Skeletal muscle tissue (tissue), 4 donors: ENCODE data around the gene NF1. TPM values are rescaled to one million over a fixed set of nuclear protein-coding genes. Genes with fewer than 3 reads are reported as not detected.
"Not testable (repeated sequence)": the region's sequence is repeated elsewhere in the genome, so short reads cannot be mapped to it uniquely, and the experiment has no call there.

Source experiments
- H3K27ac ChIP-seq: one replicate; pipeline ENCODE4 v1.7.0; 2013; ENCODE audit warnings: mild to moderate bottlenecking, low read depth, low read length, inconsistent platforms
- H3K27me3 ChIP-seq, 3 donors: one replicate each; pipeline ENCODE4 v1.7.0; 2013; ENCODE audit warnings: low read length in 3 of 3; ENCODE audit not compliant: control insufficient read depth in 3 of 3, insufficient read depth in 3 of 3
- H3K36me3 ChIP-seq, 3 donors: one replicate each; pipeline ENCODE4 v1.7.0; 2013; ENCODE audit warnings: low read length in 3 of 3; ENCODE audit not compliant: control insufficient read depth in 3 of 3, insufficient read depth in 3 of 3
- H3K4me1 ChIP-seq, 3 donors: one replicate each; pipeline ENCODE4 v1.7.0; 2013; ENCODE audit warnings: low read length in 3 of 3, mild to moderate bottlenecking in 3 of 3; ENCODE audit not compliant: control insufficient read depth in 3 of 3, insufficient read depth in 3 of 3
- H3K4me3 ChIP-seq, 3 donors: one replicate each; pipeline ENCODE4 v1.7.0; 2013; ENCODE audit warnings: low read length in 3 of 3
- H3K9ac ChIP-seq, 3 donors: one replicate each; pipeline ENCODE4 v1.7.0; 2013; ENCODE audit warnings: low read length in 3 of 3, mild to moderate bottlenecking in 3 of 3, moderate library complexity in 2 of 3, low read depth in 1 of 3
- H3K9me3 ChIP-seq, 3 donors: one replicate each; pipeline ENCODE4 v1.7.0; 2013; ENCODE audit warnings: low read length in 3 of 3; ENCODE audit not compliant: control insufficient read depth in 3 of 3
- total RNA-seq: library from RNA; depleted of rRNA; stranded (reverse); fragments of >200 nt; gene quantifications from one replicate; pipeline ENCODE4 v1.2.3, GENCODE V29; 2014
- donor health status: Osteomylitis.

The NF1 gene, protein sequence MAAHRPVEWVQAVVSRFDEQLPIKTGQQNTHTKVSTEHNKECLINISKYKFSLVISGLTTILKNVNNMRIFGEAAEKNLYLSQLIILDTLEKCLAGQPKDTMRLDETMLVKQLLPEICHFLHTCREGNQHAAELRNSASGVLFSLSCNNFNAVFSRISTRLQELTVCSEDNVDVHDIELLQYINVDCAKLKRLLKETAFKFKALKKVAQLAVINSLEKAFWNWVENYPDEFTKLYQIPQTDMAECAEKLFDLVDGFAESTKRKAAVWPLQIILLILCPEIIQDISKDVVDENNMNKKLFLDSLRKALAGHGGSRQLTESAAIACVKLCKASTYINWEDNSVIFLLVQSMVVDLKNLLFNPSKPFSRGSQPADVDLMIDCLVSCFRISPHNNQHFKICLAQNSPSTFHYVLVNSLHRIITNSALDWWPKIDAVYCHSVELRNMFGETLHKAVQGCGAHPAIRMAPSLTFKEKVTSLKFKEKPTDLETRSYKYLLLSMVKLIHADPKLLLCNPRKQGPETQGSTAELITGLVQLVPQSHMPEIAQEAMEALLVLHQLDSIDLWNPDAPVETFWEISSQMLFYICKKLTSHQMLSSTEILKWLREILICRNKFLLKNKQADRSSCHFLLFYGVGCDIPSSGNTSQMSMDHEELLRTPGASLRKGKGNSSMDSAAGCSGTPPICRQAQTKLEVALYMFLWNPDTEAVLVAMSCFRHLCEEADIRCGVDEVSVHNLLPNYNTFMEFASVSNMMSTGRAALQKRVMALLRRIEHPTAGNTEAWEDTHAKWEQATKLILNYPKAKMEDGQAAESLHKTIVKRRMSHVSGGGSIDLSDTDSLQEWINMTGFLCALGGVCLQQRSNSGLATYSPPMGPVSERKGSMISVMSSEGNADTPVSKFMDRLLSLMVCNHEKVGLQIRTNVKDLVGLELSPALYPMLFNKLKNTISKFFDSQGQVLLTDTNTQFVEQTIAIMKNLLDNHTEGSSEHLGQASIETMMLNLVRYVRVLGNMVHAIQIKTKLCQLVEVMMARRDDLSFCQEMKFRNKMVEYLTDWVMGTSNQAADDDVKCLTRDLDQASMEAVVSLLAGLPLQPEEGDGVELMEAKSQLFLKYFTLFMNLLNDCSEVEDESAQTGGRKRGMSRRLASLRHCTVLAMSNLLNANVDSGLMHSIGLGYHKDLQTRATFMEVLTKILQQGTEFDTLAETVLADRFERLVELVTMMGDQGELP (N-terminal part only)
- total RNA-seq = 76.2 TPM

DNA sequence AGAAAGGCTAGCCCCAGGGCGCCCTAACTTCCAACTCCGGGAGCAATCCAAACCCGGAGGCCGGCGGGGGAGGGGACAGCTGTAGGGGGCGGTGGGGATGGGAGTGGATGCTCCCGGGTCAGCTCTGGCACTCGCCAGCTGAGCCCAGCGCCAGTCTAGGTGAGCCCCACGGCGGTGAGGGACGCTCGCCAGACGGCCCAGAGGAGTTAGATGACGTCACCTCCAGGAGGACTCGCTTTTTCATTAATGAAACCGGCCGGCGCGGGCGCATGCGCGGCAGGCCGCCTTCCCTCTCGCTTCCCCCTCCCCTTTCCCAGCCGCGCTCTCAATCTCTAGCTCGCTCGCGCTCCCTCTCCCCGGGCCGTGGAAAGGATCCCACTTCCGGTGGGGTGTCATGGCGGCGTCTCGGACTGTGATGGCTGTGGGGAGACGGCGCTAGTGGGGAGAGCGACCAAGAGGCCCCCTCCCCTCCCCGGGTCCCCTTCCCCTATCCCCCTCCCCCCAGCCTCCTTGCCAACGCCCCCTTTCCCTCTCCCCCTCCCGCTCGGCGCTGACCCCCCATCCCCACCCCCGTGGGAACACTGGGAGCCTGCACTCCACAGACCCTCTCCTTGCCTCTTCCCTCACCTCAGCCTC is at the start of gene NF1:
TSS of gene NF1 (plus strand) at position 378 of the 636 bp plus-strand sequence. CDS start 333 bp downstream, outside the sequence.
- Histone ChIP-seq H3K36me3 (no peaks in the 10 kb centered on the region), H3K9me3 (no peaks in the 10 kb centered on the region), H3K27me3 (no peaks in the 10 kb centered on the region), H3K4me3 (peak within 1 kb of the TSS; percentile 66 to 79 (median 79)), H3K4me1 (peaks cover 7 to 11% (median 9%) of the 10 kb centered on the region in 3 donors), H3K27ac (peak within 1 kb of the TSS; percentile 89), H3K9ac (peak within 1 kb of the TSS; percentile 73 to 86 (median 86))

DNA sequence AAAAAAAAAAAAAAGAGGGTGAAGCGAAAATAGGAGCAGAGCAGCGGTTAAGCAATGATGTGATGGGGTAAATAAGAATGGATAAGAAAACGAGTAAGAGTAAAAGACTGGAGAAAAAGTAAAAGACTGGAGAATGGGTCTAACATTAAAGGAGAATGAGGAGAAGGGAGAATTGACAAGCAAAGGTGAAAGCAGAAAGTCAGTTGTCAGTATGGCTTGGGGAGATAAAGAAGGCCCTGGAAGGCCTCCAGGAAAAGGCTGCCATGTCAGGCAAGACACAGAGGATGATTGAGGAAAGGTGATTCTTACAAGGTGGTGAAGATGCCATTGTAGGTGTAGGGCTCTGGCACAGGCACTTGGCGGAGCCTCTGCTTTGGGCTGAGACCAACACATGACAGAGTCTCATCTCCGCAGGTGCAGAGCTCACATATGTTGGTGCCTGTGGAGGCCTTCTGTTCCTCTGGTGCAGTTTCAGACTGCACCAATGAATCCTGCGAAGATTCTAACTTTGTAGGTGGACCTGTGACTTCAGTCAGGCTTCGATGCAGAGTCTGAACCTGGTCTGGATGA is 47.8 kb upstream of the NF1 start:
- not testable (repeated sequence) for H3K9me3 ChIP-seq, H3K9ac ChIP-seq, H3K4me1 ChIP-seq, H3K27me3 ChIP-seq, H3K36me3 ChIP-seq, H3K4me3 ChIP-seq, H3K27ac ChIP-seq

DNA sequence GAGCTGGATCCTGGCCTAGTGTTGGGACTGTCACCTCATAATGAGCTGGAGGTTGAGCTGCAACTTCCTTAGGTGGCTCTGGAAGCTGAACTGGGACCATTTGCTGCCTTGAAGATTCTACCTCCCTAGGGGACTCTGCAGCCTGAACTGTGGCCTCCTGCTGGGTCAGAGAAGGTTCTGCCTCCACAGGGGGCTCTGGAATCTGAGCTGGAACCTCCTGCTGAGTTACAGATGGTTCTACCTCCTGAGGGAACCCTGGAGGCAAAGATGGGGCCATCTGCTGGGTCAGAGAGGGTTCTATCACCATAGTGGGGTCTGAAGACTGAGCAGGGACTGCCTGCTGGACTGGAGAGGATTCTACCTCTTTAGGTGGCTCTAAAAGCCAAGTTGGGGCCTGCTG is 46.6 kb upstream of the NF1 start:
- no peaks in the 10 kb centered on the region for H3K9me3 ChIP-seq
- no peak overlapping the region for H3K9ac ChIP-seq
- no peak overlapping the region for H3K27ac ChIP-seq
- no peaks in the 10 kb centered on the region for H3K36me3 ChIP-seq
- H3K4me3 ChIP-seq = no peak overlapping the region
- no peaks in the 10 kb centered on the region for H3K27me3 ChIP-seq
- peaks cover 0 to 4% (median 0%) of the 10 kb centered on the region in 3 donors for H3K4me1 ChIP-seq

DNA sequence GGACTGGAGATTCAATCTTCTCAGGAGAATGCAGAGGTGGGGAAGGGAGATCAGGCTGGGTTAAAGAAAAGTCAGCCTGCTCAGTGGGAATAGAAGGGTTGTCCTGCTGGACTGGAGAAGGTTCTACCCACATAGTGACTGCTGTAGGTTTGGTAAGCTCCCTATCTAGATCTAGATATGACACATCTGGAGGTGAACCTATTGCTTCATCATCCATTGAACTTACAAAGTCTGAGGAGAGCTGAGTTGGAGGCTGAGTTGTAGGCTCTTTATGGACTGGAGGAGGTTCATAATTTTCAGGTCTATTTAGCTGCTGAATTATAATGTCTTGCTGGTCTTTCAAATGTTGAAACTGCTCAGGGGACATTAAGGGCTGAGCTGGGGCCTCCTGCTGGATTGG is 46.0 kb upstream of the NF1 start:
- H3K4me3 ChIP-seq = no peak overlapping the region
- no peak overlapping the region for H3K27ac ChIP-seq
- H3K9ac ChIP-seq = no peak overlapping the region
- H3K9me3 ChIP-seq = no peaks in the 10 kb centered on the region
- peaks cover 0 to 4% (median 0%) of the 10 kb centered on the region in 3 donors for H3K4me1 ChIP-seq
- no peaks in the 10 kb centered on the region for H3K36me3 ChIP-seq
- H3K27me3 ChIP-seq = no peaks in the 10 kb centered on the region

DNA sequence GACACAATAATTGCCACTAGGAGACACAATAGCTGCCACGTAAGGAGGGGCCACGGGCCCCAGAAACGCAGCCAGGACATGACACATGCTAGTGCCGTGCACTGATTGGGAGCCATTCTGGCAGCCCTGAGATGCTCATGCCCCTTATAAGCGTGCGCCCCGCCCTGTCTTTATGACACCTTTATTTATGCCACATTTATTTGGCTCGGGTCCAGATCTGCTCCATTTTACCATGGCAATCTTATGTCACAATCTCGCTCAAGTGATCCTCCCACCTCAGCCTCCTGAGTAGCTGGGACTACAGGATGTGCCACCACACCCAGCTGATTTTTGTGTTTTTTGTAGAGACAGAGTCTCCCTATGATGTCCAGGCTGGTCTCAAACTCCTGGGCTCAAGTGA is 43.8 kb upstream of the NF1 start:
- peaks cover 0 to 4% (median 0%) of the 10 kb centered on the region in 3 donors for H3K4me1 ChIP-seq
- H3K4me3 ChIP-seq = no peak overlapping the region
- H3K9ac ChIP-seq = no peak overlapping the region
- no peaks in the 10 kb centered on the region for H3K9me3 ChIP-seq
- no peaks in the 10 kb centered on the region for H3K36me3 ChIP-seq
- no peak overlapping the region for H3K27ac ChIP-seq
- no peaks in the 10 kb centered on the region for H3K27me3 ChIP-seq

DNA sequence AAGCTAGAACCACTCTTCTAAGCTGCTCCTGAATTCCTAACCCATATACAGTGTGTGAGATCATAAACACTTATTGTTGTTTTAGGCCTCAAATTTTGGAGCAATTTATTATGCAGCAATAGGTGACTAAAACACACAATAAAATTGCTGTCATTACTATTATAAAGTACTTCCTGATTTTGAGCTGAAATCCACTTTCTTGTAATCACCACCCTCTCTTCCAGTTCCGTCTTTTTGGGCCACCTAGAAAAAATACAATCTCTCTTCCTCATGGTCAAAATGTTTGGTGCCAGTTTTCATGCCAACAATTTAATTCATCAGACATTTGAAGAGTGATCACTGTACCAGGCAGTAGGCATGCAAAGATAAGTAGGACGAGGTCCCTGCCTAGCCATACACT is 43.3 kb upstream of the NF1 start:
- Histone ChIP-seq H3K4me3 (no peak overlapping the region), H3K27ac (no peak overlapping the region), H3K4me1 (peaks cover 0 to 4% (median 0%) of the 10 kb centered on the region in 3 donors), H3K9me3 (no peaks in the 10 kb centered on the region), H3K27me3 (no peaks in the 10 kb centered on the region), H3K9ac (no peak overlapping the region), H3K36me3 (no peaks in the 10 kb centered on the region)

DNA sequence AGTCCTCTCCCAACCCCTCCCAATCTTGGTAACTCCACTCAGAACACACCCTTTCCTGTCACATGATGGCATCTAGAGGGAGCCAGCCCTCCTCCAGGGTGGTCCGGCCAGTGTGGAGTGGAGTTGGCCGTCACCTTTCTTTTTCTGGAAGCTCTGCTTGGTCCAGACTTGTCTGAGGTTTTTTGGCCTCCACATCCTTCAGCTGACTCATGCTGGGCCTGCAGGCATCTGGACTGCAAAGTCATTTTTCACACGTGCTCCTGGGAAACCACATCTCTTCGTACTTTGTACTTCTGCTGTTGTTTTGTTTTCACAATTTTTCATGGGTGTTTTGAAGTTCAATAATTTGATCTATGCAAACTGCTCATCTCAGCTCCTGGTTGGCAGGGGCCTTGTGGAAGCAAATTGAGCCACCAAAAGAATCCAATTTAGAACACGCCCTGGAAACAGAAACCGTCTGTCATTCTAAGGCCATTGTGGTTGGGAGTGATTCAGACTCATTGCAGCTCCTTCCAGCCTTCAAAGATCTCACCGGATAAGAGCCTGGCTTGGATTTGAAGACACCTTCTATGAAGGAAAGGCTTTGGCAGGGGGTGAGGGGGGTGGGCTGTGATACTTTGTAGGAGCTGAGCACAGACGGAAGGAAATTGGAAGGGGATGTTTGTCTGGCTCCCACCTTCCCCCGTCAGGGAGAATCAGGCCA is 42.4 kb upstream of the NF1 start:
- H3K27ac ChIP-seq = no peak overlapping the region
- no peaks in the 10 kb centered on the region for H3K36me3 ChIP-seq
- H3K4me3 ChIP-seq = no peak overlapping the region
- no peaks in the 10 kb centered on the region for H3K9me3 ChIP-seq
- peaks cover 0 to 4% (median 0%) of the 10 kb centered on the region in 3 donors for H3K4me1 ChIP-seq
- H3K9ac ChIP-seq = no peak overlapping the region
- no peaks in the 10 kb centered on the region for H3K27me3 ChIP-seq

DNA sequence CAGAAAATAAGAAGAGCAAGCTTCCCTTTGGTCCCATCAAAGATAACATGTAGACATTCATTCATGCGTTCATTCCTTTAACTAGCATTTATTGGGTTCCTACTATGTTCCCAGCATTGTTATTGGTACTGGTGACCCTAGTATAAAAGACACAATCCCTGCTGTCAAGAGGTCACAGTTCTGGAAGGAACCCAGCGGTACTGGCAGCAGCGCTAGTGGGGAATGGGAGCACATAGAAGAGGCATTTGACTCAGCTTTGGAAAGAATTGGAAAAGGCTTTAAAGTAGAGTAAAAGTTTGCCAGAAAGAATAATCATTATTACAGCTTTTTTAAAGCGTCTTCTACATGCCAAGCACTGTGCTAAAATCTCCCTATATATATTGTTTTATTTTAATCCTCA is 41.7 kb upstream of the NF1 start:
- Histone ChIP-seq H3K9me3 (no peaks in the 10 kb centered on the region), H3K4me1 (peaks cover 0 to 4% (median 0%) of the 10 kb centered on the region in 3 donors), H3K27ac (no peak overlapping the region), H3K36me3 (no peaks in the 10 kb centered on the region), H3K27me3 (no peaks in the 10 kb centered on the region), H3K4me3 (no peak overlapping the region), H3K9ac (no peak overlapping the region)

DNA sequence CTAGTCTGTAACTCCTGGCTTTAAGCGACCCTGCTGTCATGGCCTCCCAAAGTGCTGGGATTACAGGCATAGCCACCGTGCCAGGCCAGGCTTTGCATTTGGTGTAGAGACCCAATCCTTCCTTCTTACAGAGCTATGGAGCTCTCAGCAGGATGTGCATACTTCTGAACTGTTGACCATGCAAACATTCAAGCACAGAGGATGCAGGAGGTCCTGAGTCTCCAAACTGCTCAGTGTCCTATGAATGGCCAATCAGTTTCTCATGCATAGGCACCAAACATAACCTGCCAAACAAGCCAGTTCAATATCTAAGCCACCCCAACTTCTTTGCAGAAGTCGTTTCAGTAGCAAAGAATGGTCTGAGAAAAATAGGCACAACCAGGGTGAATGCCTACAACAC is 40.0 kb upstream of the NF1 start:
- Histone ChIP-seq H3K36me3 (no peaks in the 10 kb centered on the region), H3K4me1 (peaks cover 0 to 4% (median 0%) of the 10 kb centered on the region in 3 donors), H3K4me3 (no peak overlapping the region), H3K9ac (no peak overlapping the region), H3K27me3 (no peaks in the 10 kb centered on the region), H3K27ac (no peak overlapping the region), H3K9me3 (no peaks in the 10 kb centered on the region)
